Retina (tissue), 1 donor: ENCODE data around the gene CFHR5.
"Not testable (repeated sequence)": the region's sequence is repeated elsewhere in the genome, so short reads cannot be mapped to it uniquely, and the experiment has no call there.

Experiments used
- DNase-seq: peaks from one replicate; pipeline ENCODE4 v3.0.0-alpha.2; 2016

The CFHR5 gene

DNA sequence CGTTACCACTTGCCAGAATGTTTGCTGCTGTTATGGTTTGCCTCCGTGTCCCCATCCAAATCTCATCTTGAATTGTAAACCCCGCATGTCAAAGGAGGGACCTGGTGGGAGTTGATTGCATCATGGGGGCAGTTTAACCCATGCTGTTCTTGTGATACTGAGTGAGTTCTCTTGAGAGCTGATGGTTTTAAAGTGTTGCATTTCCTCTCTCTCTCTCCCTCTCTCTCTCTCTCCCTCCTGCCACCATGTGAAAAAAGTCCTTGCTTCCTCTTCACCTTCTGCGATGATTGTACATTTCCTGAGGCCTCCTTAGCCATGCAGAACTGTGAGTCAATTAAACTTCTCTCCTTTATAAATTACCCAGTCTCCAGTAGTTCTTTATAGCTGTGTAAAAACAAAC lies 44.4 kb downstream of the CFHR5 start:
- DNase-seq, result no peak

DNA sequence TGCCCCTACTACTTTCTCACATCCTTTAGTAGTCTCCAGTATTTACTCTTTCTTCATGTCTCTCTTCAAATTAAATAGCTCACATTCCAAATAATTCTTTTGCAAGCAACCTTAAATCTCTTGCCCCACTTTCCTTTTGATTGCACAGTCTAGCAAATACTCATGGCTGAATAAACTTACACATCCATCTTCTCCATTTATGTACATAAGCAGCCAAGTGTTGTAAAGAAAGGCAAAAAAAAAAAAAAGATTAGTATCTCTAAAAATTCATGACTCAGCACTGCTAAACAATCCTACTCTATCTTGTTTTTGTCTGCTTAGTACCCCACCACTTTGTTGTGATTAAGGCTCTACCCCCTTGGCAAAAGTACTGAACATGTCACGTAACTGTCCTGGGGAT lies 47.1 kb downstream of the CFHR5 start:
- no peak for DNase-seq

GRCh38 chr1:197027359-197027758 lies 50.0 kb downstream of the CFHR5 start:
- no peak for DNase-seq

DNA sequence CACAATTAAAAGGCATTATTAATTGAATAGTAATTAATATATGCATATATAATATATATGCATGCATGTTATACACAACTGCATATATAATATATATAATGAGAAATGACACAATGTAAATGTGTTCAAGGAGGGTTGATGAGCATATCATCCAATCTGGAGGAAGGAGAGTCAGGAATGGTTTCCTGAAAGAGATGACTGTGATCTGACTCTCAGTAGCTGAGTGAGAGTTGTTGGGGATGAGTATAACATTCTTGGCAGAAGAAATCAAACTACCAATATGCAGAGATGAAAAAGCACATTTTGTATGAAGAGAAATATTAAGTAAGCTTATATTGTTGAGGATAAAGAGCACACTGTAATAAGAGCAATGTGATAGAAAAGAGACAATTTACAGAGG lies 52.4 kb downstream of the CFHR5 start:
- DNase-seq, result no peak

DNA sequence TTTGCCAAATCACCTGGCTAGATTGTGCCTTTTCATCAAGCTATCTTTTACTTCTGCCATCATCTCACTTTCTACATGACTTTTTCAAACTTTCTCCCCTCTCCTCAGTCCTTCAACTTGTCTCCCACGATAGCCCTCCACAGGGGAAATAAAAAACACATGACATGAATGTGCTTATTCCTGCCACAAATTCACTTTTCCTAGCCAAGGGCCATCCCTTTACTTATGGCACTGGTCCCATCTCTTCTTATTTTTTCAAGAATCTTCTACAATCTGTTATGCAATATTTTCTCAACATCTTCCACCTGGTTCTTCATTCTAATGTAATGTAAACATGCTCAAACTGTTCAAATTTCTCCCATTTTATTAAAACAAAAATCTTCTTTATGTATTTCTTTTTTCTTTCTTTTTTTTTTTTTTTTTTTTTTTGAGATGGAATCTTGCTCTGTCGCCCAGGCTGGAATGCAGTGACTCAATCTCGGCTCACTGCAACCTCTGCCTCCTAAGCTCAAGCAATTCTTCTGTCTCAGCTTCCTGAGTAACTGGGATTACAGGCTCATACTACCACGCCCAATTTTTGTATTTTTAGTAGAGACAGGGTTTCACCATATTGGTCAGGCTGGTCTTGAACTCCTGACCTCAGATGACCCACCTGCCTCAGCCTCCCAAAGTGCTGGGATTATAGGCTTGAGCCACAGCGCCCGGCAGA lies 57.4 kb downstream of the CFHR5 start:
- DNase-seq, result not testable (repeated sequence)

- no peak for DNase-seq
Observed at GRCh38 chr1:197036861-197037260, 59.5 kb downstream of the CFHR5 start.

- DNase-seq, result no peak
Observed at GRCh38 chr1:197041486-197042353, 64.4 kb downstream of the CFHR5 start.

DNA sequence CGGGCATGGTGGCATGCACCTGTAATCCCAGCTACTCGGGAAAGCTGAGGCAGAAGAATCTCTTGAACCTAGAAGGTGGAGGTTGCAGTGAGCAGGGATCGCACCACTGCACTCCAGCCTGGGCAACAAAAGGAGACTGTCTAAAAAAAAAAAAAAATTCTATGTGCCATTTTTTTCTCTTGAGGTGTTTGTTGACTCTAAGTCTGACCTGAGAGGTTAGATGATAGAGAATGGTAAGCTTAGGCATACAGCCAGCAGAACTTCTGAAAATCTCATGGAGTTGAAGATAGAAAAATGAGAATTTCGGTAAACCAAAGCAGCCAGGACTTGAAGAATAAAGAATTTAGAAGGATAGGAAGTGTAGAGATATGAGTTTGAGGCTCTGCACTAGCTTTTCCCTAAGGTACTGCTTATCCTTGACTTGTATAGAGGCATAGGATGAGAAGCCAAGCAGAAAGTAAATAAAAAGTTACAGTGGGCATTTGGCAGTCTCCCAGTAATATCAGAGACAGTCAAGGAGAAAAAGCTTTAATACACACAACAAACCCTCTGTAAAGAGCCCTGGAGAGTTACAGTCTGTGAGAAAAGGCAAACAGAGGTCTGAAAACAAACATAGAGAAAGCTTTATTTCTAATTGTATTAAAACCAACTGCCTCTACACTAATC lies 65.5 kb downstream of the CFHR5 start:
- no peak for DNase-seq

GRCh38 chr1:197049100-197049499 lies 71.7 kb downstream of the CFHR5 start:
- DNase-seq, result no peak
